BE2C (cell line): ENCODE measurements around the gene CACNA1B.

Experiments used
- DNase-seq: peaks from one replicate; pipeline ENCODE4 v3.0.0-alpha.2; 2020
- H3K27me3 ChIP-seq: fragments of 250-450 bp; sonication (Bioruptor Pico); 2 replicates; pipeline ENCODE4 v1.5.1; 2020; ENCODE audit warnings: mild to moderate bottlenecking
- H3K36me3 ChIP-seq: fragments of 250-450 bp; sonication (Bioruptor Pico); 2 replicates; pipeline ENCODE4 v1.5.1; 2020; ENCODE audit warnings: mild to moderate bottlenecking
- H3K4me1 ChIP-seq: fragments of 250-450 bp; sonication (Bioruptor Pico); 2 replicates; pipeline ENCODE4 v1.5.1; 2020
- H3K4me3 ChIP-seq: 2 replicates; pipeline ENCODE4 v1.5.1; 2011; ENCODE audit warnings: low read depth, low read length
- H3K9me3 ChIP-seq: fragments of 250-450 bp; sonication (Bioruptor Pico); 2 replicates; pipeline ENCODE4 v1.5.1; 2020
- TF ChIP-seq, protein P1 (sequence below): IDR thresholded peaks from 2 replicates; pipeline ENCODE4 v1.5.1; 2012; ENCODE audit warnings: mild to moderate bottlenecking, low read depth, low read length

The CACNA1B gene

DNA sequence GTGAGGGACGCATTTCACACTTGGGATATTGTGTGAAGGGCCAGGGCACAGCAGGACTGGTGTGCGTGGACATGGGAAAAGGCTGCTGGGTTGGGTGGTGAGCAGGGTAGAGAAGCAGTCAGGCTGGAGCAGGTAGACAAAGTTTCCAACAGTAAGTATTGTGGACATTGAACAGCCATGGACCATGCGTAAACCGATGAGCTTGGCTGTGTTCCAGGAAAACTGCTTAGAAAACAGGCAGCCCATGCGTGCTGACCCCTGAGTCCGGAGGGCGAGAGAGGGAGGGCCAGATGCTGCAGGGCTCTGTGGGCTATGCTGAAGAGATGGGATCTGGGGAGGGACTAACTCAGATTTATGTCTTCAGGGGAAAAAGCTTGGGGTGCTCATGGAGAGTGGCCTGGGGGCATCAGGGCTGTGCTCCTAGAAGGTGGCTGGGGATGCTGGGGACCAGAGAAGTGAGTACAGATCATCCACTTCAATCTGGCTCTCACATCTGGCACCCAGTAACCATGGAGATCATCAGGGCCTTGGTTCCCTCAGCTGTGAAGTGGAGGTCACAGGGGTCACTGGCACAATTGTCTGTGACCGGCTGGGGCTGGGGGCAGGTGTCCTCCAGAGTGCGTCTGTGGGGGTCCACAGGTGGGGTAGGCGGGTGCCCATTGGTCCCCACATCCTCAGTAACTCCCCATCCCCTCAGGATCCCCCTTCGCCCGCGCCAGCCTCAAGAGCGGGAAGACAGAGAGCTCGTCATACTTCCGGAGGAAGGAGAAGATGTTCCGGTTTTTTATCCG is 93.3 kb downstream of the CACNA1B start:
- H3K9me3 ChIP-seq, result no peaks in the 10 kb centered on the region
- H3K27me3 ChIP-seq, result no peaks in the 10 kb centered on the region
- peak; percentile 52 for DNase-seq
- H3K4me1 ChIP-seq, result no peaks in the 10 kb centered on the region
- no peaks in the 10 kb centered on the region for H3K36me3 ChIP-seq
- TF ChIP-seq, protein P1, sequence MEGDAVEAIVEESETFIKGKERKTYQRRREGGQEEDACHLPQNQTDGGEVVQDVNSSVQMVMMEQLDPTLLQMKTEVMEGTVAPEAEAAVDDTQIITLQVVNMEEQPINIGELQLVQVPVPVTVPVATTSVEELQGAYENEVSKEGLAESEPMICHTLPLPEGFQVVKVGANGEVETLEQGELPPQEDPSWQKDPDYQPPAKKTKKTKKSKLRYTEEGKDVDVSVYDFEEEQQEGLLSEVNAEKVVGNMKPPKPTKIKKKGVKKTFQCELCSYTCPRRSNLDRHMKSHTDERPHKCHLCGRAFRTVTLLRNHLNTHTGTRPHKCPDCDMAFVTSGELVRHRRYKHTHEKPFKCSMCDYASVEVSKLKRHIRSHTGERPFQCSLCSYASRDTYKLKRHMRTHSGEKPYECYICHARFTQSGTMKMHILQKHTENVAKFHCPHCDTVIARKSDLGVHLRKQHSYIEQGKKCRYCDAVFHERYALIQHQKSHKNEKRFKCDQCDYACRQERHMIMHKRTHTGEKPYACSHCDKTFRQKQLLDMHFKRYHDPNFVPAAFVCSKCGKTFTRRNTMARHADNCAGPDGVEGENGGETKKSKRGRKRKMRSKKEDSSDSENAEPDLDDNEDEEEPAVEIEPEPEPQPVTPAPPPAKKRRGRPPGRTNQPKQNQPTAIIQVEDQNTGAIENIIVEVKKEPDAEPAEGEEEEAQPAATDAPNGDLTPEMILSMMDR, result no peak
- H3K4me3 ChIP-seq, result no peak overlapping the region

DNA sequence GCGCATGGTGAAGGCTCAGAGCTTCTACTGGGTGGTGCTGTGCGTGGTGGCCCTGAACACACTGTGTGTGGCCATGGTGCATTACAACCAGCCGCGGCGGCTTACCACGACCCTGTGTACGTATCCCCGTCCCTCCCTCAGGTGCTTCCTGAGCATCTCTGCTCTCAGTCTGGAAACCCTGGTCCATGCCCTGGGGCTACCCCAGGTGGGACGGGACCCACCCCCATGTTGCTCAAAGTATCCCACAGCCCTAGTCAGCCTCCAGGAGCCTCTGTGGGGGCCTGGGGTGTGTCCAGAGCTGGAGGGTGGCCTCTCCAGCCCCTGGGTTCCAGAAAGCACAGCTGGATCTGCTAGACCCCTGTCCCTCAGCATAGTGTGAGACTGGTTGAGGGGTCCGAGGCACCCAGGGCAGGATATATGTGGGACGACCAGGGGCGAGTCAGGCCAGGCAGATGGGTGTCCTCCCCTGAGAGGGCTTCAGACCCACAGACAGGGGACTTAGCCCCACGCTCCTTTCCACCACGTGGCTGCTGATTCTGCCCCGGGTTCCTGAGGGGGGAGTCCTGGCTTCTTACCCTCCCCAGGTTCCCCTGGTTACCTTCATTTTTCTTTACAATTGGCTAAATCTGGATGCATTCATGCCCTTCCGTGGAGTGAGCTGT is 94.0 kb downstream of the CACNA1B start:
- Histone ChIP-seq H3K36me3 (no peaks in the 10 kb centered on the region), H3K27me3 (no peaks in the 10 kb centered on the region), H3K4me1 (no peaks in the 10 kb centered on the region), H3K9me3 (no peaks in the 10 kb centered on the region), H3K4me3 (no peak overlapping the region)
- TF ChIP-seq, protein P1, result no peak
- no peak for DNase-seq

DNA sequence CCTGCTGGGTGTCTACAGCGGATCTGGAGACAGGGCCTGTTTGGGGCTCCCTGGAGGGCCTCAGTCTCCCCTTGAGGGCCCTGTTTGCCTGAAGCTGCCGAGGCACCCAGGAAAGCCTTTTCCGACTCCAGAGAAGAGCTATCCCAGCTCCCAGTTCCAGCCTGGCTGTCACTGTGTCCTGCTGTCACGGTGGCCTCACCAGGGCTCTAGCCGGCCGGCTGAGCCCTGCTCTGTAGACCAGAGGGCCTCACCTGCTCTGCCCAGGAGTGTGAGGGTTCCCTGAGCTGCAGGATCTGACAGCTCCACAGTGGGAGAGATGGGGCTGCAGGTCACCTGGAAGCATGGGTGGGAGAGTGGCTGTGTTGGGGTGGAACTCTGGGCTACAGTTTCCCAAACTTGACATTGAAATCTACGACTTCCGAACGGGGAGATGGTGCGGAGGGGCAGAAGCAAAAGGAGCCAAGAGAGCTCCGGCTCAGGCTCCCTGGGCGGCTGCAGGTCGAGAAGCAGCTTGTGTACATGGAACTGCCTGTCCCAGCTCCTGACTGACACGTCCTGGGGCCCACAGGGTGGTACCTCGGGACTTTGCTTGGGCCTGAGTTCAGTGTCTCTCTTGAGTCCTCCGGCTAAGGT is 94.9 kb downstream of the CACNA1B start:
- TF ChIP-seq, protein P1, result no peak
- DNase-seq, result no peak
- no peaks in the 10 kb centered on the region for H3K36me3 ChIP-seq
- no peaks in the 10 kb centered on the region for H3K9me3 ChIP-seq
- H3K27me3 ChIP-seq, result no peaks in the 10 kb centered on the region
- no peak overlapping the region for H3K4me3 ChIP-seq
- H3K4me1 ChIP-seq, result no peaks in the 10 kb centered on the region

DNA sequence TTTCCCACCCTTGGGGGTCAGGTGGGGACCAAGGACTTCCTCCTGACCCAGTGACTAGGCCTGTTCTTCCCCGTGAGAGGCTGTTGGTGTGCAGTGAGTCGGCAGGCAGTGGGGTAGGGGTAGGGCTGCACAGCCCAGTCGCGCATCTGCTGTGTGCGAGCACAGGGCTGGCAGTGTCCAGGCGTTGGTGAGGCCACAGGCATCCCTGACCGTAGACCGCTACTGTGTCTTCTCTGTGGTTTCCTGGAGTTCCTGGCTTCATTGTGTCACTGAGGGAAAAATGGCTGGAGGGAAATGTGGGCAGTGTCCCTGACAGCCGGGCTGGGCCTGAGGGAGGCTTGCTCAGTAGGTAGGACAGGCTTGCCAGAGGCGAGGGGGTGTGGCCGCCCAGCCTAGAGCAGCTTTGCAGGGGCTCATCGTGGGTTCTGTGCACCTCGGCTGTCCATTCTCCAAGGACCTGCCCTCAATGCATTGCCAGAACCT is 95.4 kb downstream of the CACNA1B start:
- no peaks in the 10 kb centered on the region for H3K4me1 ChIP-seq
- no peaks in the 10 kb centered on the region for H3K27me3 ChIP-seq
- DNase-seq, result no peak
- no peaks in the 10 kb centered on the region for H3K9me3 ChIP-seq
- TF ChIP-seq, protein P1, result no peak
- no peaks in the 10 kb centered on the region for H3K36me3 ChIP-seq
- no peak overlapping the region for H3K4me3 ChIP-seq

DNA sequence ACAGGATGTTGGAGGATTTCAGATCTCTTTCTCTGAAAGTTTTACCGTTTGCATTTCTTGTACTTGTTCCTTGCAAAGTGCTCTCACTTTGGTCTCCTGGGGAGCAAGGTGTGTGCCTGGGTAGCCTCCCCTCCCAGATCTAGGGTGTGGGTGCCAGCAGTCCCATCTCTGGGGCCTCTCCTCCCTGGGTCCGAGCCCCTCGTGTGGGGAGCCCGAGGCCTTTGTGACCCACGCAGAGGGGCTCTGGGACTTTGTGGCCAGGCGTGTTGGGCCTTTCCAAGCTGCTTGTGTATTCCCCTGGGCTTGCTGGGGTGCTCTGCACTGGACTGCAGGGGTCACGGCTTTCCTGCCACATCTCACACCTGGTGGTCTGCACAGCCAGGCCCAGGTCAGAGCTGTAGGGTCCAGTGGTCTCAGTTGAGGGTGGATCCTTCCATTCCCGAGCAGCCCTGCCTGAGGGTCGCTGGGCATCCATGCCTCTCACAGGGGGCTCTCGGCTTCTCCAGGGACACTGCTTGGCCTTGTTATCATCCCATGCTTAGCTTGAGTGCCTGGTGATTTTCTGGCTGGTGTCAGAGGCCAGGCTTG is 96.3 kb downstream of the CACNA1B start:
- H3K27me3 ChIP-seq, result no peaks in the 10 kb centered on the region
- no peak for DNase-seq
- H3K4me1 ChIP-seq, result no peaks in the 10 kb centered on the region
- no peaks in the 10 kb centered on the region for H3K9me3 ChIP-seq
- TF ChIP-seq, protein P1, result no peak
- H3K4me3 ChIP-seq, result no peak overlapping the region
- H3K36me3 ChIP-seq, result no peaks in the 10 kb centered on the region
